ENCODE data around the gene TLR9. TPM values are rescaled to one million over a fixed set of nuclear protein-coding genes. Genes with fewer than 3 reads are reported as not detected.

Gene TLR9
- total and polyA plus RNA-seq, 9 of the 15 experiments (the other 6 are each of a cell fraction or from before 2014, with no cell fraction given): not detected

- TF ChIP-seq ZNF655 (CRISPR knock-in tag; IDR thresholded peaks at IDR 0.05) (no peak), CHCHD3 (CRISPR knock-in tag; IDR thresholded peaks at IDR 0.05) (no peak), SP2 (IDR thresholded peaks at IDR 0.05; ENCODE audit: extremely low read depth, low read depth, low read length, poor library complexity, severe bottlenecking) (no peak), HINFP (tag; conservative IDR thresholded peaks at IDR 0.05; ENCODE audit: low read depth) (no peak), PTTG1 (tag; IDR thresholded peaks at IDR 0.05; ENCODE audit: low read depth) (no peak), CTBP1 (IDR thresholded peaks at IDR 0.05; ENCODE audit: borderline replicate concordance) (peak; percentile 61), SRSF3 (IDR thresholded peaks at IDR 0.05; ENCODE audit: insufficient read depth, low read length) (no peak), IFI16 (CRISPR knock-in tag; IDR thresholded peaks at IDR 0.05) (no peak), CHAMP1 (IDR thresholded peaks at IDR 0.05) (no peak), ARID3B (CRISPR knock-in tag; IDR thresholded peaks at IDR 0.05; ENCODE audit: borderline replicate concordance) (no peak), CBX2 (IDR thresholded peaks at IDR 0.05; ENCODE audit: insufficient read depth, low read length, poor library complexity, severe bottlenecking) (no peak), POLR2AphosphoS5 (IDR thresholded peaks at IDR 0.05; ENCODE audit: control insufficient read depth, insufficient read depth, low read depth, low read length) (no peak), NFYB (IDR thresholded peaks at IDR 0.05; ENCODE audit: extremely low read depth, insufficient read length) (peak; percentile 57), ZNF444 (CRISPR knock-in tag; IDR thresholded peaks at IDR 0.05) (no peak), SIX5 (IDR thresholded peaks at IDR 0.05; ENCODE audit: borderline replicate concordance in 1 of 2, insufficient read depth in 1 of 2, low read depth in 1 of 2, low read length in 2 of 2) (no peak), THRAP3 (IDR thresholded peaks at IDR 0.05; ENCODE audit: borderline replicate concordance) (no peak), SNRNP70 (optimal IDR thresholded peaks at IDR 0.05; ENCODE audit: low read depth, low read length) (no peak), ZSCAN32 (CRISPR knock-in tag; IDR thresholded peaks at IDR 0.05) (no peak), ELK1 (CRISPR knock-in tag; IDR thresholded peaks at IDR 0.05) (no peak)
These were observed 14.8 kb upstream of the TLR9 start (continued) for GRCh38 chr3:52240059-52240885.

All from K562 (cell line).